DOHH2 (cell line): ENCODE measurements around the gene ATP6V1G3.

Experiments
- H3F3A ChIP-seq: fragments of 200-600 bp; sonication (generic), shearing (Covaris generic); 2 replicates; pipeline ENCODE4 v1.6.0; 2016; ENCODE audit warnings: antibody characterized with exemption, mild to moderate bottlenecking; ENCODE audit not compliant: control insufficient read depth, insufficient read depth
- H3K27ac ChIP-seq: fragments of 200-600 bp; sonication (generic); 2 replicates; pipeline ENCODE4 v1.5.1; 2014; ENCODE audit warnings: low read depth, mild to moderate bottlenecking, low read length, moderate library complexity
- H3K27me3 ChIP-seq: fragments of 200-600 bp; sonication (generic); 2 replicates; pipeline ENCODE4 v1.6.1; 2014; ENCODE audit warnings: mild to moderate bottlenecking, low read length, mixed read lengths; ENCODE audit not compliant: control insufficient read depth
- H3K36me3 ChIP-seq: fragments of 200-600 bp; sonication (generic); 2 replicates; pipeline ENCODE4 v1.6.1; 2014; ENCODE audit warnings: mild to moderate bottlenecking, low read length, moderate library complexity, mixed read lengths; ENCODE audit not compliant: control insufficient read depth
- H3K4me1 ChIP-seq: fragments of 200-600 bp; sonication (generic); 2 replicates; pipeline ENCODE4 v1.6.1; 2014; ENCODE audit warnings: mild to moderate bottlenecking, low read length, mixed read lengths; ENCODE audit not compliant: control insufficient read depth
- H3K4me2 ChIP-seq: fragments of 200-600 bp; sonication (generic); 2 replicates; pipeline ENCODE4 v1.6.0; 2014; ENCODE audit warnings: mild to moderate bottlenecking, low read length, moderate library complexity
- H3K4me3 ChIP-seq: fragments of 200-600 bp; sonication (generic); 2 replicates; pipeline ENCODE4 v1.5.1; 2014; ENCODE audit warnings: mild to moderate bottlenecking, low read length, mixed read lengths
- H3K79me2 ChIP-seq: fragments of 200-600 bp; sonication (generic); 2 replicates; pipeline ENCODE4 v1.6.1; 2014; ENCODE audit warnings: mild to moderate bottlenecking, low read length, mixed read lengths; ENCODE audit not compliant: control insufficient read depth
- H3K9me2 ChIP-seq: fragments of 200-600 bp; sonication (generic); replicated peaks from 2 replicates; pipeline ENCODE4 v1.6.1; 2014; ENCODE audit warnings: mild to moderate bottlenecking, low read length, mixed read lengths; ENCODE audit not compliant: control insufficient read depth
- H3K9me3 ChIP-seq: fragments of 200-600 bp; sonication (generic); 2 replicates; pipeline ENCODE4 v1.6.1; 2014; ENCODE audit warnings: antibody characterized with exemption, low read length, mixed read lengths; ENCODE audit not compliant: control insufficient read depth, insufficient read depth
- H4K20me1 ChIP-seq: fragments of 200-600 bp; sonication (generic); 2 replicates; pipeline ENCODE4 v1.6.0; 2014; ENCODE audit warnings: low read depth, mild to moderate bottlenecking, antibody characterized with exemption, low read length, moderate library complexity; ENCODE audit not compliant: control insufficient read depth, insufficient read depth
- CTCF ChIP-seq: fragments of 200-600 bp; sonication (generic); IDR thresholded peaks from one replicate; pipeline ENCODE4 v1.5.1; 2014; ENCODE audit warnings: antibody characterized with exemption, mild to moderate bottlenecking, low read depth, low read length; ENCODE audit not compliant: poor library complexity, severe bottlenecking
- EZH2phosphoT487 ChIP-seq: fragments of 200-600 bp; sonication (generic); IDR thresholded peaks from 2 replicates; pipeline ENCODE4 v1.6.1; 2017; ENCODE audit warnings: borderline replicate concordance, mild to moderate bottlenecking, antibody characterized with exemption, low read length, moderate library complexity, mixed read lengths

ATP6V1G3 gene

DNA sequence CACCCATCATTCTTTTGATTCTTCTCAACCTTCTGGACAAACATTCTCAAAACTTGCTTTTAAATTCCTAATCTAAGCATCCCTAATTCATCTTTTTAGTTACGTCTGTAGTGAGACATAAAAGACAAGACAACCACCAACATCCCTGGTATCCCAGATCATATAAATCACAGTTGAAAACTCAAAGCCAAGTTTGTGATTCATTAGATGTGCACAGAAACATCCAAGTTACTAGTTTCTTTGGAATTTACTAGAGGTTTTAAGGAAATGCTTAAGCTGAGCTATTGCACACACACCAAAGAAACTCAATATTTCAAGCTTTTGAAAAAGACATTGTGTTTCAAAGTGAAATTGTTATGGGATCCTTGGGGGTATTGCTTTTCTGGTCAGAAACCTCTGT, 47.6 kb downstream of the ATP6V1G3 start:
- no peaks in the 10 kb centered on the region for H3K36me3 ChIP-seq
- H3K27ac ChIP-seq, result no peak overlapping the region
- H3K9me3 ChIP-seq, result no peaks in the 10 kb centered on the region
- no peak overlapping the region for H3K4me2 ChIP-seq
- H3K4me1 ChIP-seq, result peaks cover 8% of the 10 kb centered on the region
- H3K4me3 ChIP-seq, result no peak overlapping the region
- no peaks in the 10 kb centered on the region for H3K9me2 ChIP-seq
- no peaks in the 10 kb centered on the region for H4K20me1 ChIP-seq
- H3K27me3 ChIP-seq, result no peaks in the 10 kb centered on the region
- TF ChIP-seq EZH2phosphoT487 (no peak), CTCF (no peak)
- H3K79me2 ChIP-seq, result no peaks in the 10 kb centered on the region
- H3F3A ChIP-seq, result no peaks in the 10 kb centered on the region; the same call in 1 of the 2 replicates

GRCh38 chr1:198491596-198491995, 48.9 kb downstream of the ATP6V1G3 start:
- H3K9me2 ChIP-seq, result no peaks in the 10 kb centered on the region
- no peak overlapping the region for H3K27ac ChIP-seq
- no peaks in the 10 kb centered on the region for H3K27me3 ChIP-seq
- no peaks in the 10 kb centered on the region for H3K9me3 ChIP-seq
- no peak for TF ChIP-seq EZH2phosphoT487
- TF ChIP-seq CTCF, result no peak
- H3K79me2 ChIP-seq, result no peaks in the 10 kb centered on the region
- H3K4me3 ChIP-seq, result no peak overlapping the region
- H3K4me2 ChIP-seq, result no peak overlapping the region
- H3K4me1 ChIP-seq, result no peaks in the 10 kb centered on the region
- H3F3A ChIP-seq, result no peaks in the 10 kb centered on the region; the same call in 1 of the 2 replicates
- H3K36me3 ChIP-seq, result no peaks in the 10 kb centered on the region
- no peaks in the 10 kb centered on the region for H4K20me1 ChIP-seq

- Histone ChIP-seq H4K20me1 (no peaks in the 10 kb centered on the region), H3K4me3 (no peak overlapping the region), H3K4me2 (no peak overlapping the region), H3K27me3 (no peaks in the 10 kb centered on the region), H3K79me2 (no peaks in the 10 kb centered on the region), H3K4me1 (no peaks in the 10 kb centered on the region), H3K9me3 (no peaks in the 10 kb centered on the region), H3K27ac (no peak overlapping the region), H3K36me3 (no peaks in the 10 kb centered on the region), H3K9me2 (no peaks in the 10 kb centered on the region), H3F3A (no peaks in the 10 kb centered on the region; the same call in 1 of the 2 replicates)
- TF ChIP-seq EZH2phosphoT487 (no peak), CTCF (no peak)
These were observed 49.5 kb downstream of the ATP6V1G3 start for GRCh38 chr1:198491028-198491427.
